HG02970 (cell line): Measurements from ENCODE around the gene CIBAR2.
"Not testable (repeated sequence)": the region's sequence is repeated elsewhere in the genome, so short reads cannot be mapped to it uniquely, and the experiment has no call there.

Experiments used
- ATAC-seq: cut with Tn5 transposase; IDR thresholded peaks from one replicate; pipeline ENCODE4 v1.9.1; 2021; ENCODE audit warnings: mild to moderate bottlenecking, moderate library complexity, moderate number of reproducible peaks; ENCODE audit not compliant: unreplicated experiment, low FRiP score

The CIBAR2 gene

DNA sequence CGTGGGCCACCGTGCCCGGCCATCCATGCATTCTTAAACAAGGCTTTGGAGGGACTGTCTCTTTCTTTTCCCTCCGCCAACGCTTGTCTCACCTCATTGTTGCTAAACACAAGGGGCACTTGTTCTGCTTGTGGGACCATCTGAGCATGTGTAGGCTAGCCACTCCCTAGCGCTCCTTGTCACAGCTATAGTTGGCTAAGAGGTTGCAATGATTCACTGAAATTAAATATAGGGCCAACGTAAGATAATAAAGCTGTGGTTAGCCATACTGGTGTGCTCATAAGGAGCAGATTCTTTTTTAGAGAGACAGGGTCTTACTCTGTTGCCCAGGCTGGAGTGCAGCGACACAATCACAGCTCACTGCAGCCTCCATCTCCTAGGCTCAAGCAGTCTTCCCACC, 43.5 kb downstream of the CIBAR2 start:
- ATAC-seq = no peak

DNA sequence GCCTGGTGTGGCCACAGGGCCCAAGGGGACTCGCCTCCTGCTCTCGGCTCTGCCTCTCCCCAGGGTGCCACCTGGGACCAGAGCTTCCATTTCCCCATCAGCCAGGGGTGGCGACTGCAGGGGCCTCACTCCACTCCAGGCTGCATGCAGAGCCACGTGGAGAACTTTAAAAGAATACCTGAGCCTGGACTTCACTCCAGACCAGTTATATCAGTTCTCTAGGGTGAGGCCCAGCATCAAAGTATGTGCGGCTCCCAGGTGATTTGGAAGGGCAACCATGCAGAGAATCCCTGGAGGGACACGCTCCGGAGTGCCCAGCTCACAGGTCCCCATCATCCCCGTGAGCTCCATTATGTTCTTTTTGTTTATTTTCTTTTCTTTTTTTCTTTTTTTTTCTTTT, 44.8 kb downstream of the CIBAR2 start:
- ATAC-seq = no peak

DNA sequence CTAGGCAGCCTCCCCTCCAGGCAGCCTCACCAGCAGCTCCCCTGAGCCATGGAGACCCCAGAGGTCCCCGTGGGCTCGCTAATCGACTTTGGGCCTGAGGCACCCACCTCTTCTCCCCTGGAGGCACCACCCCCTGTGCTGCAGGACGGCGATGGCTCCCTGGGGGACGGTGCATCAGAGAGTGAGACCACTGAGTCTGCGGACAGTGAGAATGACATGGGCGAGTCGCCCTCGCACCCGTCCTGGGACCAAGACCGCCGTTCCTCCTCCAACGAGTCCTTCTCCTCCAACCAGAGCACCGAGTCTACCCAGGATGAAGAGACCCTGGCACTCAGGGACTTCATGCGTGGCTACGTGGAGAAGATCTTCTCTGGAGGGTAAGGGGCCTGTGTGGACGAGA, 45.2 kb downstream of the CIBAR2 start:
- ATAC-seq = no peak

DNA sequence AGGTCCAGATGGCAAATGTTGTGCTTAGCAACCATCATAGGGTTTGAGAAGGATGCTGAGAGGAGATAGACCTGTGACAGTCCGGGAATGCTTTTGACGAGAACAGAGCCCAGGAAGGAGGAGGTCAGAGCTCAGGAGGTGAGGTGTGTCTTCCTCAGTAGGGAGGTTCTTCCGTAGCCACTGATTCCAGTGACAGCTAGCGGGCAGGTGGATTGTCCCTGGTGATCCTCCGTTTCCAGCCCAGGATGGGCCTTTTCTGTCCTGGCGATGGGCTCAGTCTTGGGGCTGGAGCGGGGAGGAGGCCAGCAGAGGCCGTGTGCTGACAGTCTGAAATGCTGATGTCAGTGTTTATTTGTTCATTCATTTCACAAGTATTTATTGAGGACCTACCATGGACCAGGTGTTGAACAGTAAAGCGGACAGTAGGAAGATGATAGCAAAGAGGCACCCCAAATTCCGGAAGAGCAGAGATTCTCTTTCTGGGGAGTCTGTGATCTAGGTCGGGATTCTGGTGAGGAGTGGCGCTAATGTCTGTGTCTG, 45.9 kb downstream of the CIBAR2 start:
- ATAC-seq = no peak

DNA sequence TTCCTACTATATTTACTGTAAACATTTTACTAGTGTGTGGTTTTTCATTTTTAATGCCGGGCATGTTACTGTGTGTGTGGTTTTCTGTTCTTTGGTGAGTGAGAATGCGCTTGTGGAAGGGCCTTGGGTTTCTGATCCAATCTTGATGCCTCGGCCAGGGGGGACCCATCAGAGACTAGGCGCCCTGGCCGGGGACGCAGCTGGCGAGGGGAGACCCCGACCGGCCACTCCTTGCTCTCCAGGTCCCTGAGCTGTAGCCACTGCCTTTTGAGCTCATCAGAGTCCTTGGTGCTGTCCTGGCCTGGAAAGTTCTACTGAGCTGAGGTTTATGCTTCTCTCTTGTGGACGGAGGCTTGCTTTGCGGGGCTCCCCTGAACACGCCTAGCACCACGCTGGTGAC, 47.2 kb downstream of the CIBAR2 start:
- ATAC-seq = no peak

DNA sequence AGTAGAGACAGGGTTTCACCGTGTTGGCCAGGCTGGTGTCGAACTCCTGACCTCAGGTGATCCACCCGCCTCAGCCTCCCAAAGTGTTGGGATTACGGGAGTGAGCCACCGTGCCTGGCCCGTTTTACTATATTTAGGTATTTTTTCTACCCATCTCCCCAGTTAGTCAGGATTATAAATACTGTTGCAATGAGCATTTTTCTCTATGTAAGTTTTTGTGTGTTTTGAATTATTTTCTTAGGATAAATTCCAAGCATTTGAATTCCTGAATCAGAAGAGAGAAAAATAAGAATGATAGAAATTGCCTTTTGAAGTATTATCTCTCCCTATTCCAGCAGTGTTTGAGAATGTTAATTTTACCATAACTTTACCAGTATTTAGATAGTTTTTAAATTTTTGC, 48.1 kb downstream of the CIBAR2 start:
- ATAC-seq = no peak

DNA sequence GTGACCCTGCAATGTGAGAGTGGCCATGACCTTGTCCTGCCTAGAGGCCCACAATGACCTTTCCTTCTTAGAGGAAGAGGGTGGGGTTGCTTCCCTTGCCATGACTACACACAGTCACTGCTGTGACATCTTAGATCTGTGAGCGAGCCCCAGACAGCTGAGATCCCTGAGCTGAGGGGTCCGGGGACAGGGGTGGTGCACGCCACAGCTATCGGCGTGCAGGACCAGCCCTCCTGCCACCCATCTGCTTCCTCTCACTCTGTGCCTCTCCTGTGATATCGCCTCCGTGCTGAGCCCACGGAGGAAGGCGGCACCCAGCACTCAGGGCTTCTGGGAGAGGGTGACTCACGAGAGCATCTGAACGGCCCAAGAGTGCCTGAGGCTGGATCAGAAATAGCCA, 49.4 kb downstream of the CIBAR2 start:
- no peak for ATAC-seq

DNA sequence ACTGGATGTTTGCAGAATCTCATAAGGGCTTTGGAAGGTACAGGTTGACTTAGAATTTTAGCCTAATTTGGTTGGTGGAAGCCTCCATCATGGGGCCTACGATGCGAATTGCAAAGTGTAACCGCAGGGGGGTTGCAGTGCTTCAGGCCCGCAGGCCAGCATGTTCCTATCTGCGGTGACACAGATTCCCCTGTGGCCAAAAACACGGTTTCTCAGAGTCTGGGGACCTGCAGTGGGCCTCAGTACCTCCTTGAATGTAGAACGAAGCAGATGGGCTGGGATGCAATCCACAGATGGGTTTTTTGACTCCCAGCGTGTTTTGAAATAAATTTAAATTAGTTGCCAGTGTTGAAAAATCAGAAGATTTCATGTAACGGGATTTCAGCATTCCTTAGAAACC, 49.9 kb downstream of the CIBAR2 start:
- no peak for ATAC-seq

DNA sequence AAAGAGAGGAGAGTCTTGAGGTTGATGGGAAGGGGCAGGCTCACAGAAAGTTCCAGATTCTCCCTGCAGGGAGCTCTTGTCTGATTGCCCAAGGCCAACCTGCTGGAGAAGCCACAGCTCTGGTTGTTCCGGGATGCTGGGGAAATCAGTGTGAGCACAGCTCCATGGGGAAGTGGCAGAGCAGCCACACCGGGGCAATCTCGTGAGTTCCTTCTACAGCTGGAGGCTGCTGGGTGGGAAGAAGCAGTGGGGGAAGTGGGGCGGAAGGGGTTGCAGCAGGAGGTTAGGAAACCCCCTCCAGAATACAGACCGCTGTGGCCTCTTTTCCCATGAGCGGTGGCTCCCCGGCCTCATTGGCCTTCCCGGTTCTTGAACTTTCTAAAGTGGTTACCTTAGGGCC, 50.7 kb downstream of the CIBAR2 start:
- ATAC-seq = no peak

DNA sequence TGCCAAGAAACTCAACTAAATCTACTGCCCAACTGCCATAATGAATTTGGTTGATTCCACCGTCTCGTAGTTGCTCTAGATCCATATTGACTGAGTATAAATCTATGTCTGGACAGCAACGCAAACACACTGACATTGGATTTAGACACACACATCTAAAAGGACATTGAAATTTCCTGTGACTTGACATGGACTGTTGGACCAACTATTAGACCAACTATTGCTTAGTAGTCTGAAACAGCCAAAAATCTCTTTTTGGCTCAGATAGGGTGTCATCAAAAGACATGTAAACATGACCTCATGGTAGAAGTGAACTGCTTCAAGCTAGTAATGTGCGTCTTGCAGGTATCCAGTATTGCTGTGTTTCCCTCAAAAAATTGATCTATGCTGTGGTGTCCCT, 53.4 kb downstream of the CIBAR2 start:
- ATAC-seq = no peak

DNA sequence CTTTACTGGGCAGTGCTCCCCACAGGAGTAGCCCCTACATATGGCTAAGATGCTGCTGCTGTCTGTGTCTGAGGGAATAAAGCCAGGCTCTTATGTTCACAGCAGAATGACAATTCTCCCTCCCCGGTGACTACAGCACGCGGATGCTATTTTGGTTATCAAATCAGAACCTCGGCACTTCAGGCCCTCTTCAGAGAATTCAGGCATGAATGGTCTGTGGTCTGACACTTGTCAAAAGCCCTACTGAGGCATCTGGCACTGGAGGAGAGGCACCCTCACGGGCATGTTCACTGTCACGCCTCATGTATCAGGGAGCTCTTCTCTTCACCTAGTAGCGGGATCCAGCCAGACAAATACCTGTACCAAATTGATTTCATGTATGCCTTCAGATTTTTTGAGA, 54.3 kb downstream of the CIBAR2 start:
- ATAC-seq = no peak

DNA sequence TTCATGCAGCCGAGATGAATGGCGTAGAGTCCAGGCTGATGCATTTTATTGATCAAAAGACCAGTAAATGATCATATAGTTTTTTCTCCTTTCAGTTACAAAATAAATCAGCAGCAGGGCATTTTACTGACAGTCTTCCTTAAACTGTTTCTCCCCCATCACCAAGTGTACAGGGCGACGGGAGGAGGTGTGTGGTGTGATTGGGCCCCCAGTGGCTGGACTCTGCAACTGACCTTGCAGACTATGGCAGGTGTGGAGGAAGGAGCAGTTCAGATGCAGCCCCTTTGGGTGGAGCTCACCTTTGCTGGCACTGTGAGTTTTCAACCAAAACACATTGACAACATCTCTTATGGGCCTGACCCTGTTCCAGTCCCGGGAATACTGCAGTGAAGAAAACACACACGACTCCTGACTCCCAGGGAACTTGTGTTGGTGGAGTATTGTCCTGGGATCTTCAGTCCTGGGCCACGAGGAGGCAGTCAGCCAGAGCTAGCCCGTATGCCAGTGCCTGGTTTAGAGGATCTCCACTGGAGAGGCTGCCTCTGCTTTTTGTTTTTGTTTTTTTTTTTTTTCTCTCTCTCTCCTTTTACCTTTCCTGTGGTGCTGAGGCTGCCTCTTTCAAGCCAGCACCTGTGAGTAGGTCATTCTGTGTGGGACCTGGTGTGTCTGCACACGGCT, 54.9 kb downstream of the CIBAR2 start:
- no peak for ATAC-seq

DNA sequence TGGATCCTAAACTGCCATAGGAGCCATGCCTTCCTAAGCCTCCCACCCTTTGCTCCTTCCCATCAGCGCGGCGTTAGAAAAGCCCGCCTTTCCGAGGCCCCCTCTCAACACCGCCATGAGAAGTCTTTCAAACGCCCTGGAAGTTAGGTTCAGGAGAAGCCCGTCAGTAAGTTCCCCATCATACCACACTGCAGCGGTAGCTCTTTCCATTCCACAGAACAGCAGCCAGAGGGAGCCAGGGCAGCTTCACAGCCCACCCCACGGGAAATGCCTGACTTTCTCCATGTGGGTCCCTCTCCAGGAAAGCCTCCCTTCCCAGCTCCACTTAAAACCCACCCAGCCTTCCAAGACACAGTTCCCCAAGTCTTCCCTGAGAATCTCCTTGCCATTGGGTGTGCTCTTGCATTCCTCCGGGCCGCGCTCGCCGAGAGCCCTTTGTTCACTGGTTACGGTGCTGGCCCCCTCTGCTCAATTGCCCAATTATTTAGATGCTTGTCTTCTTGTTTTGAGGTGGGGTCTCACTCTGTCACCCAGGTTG, 56.0 kb downstream of the CIBAR2 start:
- no peak for ATAC-seq

DNA sequence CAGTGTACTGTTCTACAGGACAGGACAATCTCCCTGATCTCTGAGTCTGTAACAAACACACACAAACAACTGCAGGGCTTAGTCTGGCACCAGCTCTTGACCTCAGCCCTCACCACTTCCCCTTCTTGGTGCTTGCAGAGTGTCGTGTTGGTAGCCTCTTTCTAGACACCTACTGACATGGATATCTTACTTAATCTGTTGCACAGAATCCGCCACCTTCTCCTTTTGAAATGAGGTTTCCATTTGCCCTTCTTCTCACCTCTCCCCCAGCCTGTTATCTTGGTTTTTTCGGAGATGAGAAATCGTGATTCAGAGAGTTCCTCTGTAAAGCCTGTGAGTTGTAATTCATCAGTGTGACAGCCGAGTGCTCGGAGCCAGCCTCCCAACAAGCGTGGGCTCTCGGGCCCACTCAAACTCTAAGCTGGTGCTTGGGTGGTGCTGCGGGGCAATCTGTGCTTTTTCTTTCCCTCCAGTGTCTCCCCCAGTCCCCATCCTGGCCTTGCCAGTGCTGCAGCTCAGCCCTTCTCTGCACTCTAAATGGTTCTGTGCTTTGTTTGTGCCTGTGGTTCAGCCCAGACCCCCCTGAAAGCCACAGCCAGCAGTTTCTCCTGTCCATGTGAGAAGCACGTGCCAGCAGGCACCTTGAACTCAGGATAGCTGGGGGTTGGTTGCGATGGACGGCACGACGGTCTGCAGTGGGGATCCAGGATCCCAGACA, 56.6 kb downstream of the CIBAR2 start:
- ATAC-seq = peak; percentile 56

DNA sequence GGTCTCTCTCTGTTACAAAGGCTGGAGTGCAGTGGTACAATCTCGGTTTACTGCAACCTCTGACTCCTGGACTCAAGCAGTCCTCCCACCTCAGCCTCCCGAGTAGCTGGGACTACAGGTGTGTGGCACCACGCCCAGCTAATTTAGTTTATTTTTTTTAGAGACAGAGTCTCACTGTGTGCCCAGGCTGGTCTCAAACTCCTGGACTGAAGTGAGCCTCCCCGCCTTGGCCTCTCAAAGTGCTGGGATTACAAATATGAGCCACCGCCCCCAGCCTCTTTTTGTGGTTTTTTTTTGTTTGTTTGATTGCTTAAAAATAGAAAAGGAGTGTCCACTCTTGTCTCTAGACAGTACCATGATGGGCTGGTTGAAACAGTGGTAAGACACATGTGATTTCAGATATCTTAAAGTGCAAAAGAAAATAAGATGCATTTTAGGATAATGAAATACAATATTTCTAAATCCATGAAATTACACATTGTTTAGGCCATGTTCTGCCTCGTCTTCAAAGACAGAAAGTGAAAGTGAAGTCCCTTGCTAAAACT, 57.3 kb downstream of the CIBAR2 start:
- ATAC-seq = peak; percentile 6

DNA sequence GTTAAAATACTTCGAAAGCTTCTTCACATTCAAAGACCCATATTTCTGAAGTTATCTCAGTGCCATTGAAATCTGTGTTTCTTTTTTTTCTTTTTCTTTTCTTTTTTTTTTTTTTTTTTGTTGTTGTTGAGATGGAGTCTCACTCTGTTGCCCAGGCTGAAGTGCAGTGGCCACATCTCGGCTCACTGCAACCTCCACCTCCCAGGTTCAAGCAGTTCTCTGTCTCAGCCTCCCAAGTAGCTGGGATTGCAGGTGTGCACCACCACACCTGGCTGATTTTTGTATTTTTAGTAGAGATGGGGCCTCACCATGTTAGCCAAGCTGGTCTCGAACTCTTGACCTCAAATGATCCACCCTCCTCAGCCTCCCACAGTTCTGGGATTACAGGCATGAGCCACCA, 58.0 kb downstream of the CIBAR2 start:
- not testable (repeated sequence) for ATAC-seq

DNA sequence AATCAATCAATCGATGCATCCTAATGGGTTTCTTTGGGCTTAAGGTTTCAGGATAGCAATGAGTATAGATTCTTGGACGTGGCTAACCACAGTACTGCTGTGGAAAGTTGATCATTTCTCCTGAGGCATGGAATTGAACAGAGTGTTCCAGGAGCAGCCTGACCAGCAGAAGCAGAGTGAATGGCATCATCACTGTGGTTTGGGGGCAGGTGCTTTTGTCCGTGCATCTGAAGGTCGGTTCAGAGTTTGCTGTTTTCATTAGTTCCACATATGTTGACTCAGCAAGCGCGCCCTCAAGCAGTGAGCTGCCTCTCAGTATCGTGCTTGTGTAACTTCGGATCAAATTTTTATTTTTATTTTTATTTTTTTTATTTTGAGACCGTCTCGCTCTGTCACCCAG, 59.7 kb downstream of the CIBAR2 start:
- no peak for ATAC-seq

DNA sequence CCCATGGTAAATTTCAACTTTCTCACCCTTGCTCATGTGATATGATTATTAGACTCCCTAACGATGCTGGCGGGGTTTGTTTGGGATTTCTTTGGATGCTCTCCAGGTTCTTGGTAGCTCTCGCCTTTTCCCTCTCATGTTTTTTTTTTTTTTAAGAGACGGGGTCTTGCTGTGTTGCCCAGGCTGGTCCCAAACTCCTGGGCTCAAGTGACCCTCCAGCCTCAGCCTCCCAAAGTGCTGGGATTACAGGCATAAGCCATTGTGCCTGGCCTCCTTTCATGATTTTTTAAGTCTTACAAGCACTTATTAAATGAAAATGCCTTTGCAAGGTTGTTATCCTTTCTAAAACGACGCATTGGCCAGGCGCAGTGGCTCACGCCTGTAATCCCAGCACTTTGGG, 60.6 kb downstream of the CIBAR2 start:
- no peak for ATAC-seq

DNA sequence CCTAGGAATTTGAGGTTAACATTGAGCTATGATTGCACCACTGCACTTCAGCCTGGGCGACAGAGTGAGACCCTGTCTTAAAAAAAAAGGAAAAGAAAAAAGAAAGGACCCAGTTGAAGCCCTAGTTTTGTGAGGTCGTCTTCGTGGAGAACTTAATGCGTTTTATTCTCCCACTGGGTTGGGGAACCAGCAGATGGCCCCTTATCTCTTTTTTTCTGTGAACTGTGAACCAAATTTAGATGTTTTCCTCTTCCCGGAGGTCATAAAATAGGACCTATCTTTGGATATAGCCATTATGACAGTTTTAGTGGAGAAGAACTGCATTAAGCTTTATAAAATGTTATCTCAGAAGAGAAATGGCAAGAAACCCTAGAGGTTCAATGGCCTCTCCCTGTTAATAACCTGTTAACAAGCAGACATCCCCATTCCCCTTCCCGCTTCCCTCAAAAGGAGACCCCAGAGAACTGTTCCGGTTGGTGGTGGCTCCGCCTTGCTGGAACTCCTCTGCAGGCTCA, 61.1 kb downstream of the CIBAR2 start:
- no peak for ATAC-seq

DNA sequence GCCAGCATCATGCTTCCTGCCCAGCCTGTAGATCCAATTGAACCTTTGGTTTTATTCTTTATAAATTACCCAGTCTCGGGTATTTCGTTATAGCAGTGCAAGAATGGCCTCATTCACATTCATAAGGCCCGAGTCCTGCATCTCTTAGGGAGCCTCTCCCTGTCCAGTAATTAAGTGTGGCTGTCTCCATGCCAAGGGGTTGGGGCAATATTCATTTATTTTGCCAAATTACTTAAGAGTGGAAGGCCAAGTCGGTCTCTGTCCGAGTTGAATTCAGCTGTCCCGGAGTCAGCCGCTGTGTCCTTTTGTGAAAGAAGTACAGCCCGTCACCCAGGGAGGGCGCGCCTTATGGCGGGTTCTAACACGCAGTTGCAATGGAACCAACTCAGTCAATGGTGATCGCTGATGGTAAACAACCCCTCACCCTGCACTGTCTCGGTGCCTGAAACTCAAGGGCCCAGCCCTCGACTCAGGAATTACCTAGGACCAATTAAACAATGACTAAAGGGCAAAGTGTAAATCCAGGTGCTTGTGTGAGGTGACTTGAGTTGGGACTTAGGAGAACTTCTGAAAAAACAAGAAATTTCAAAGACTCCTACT, 62.5 kb downstream of the CIBAR2 start:
- no peak for ATAC-seq
